Endothelial cell of umbilical vein (primary cell): ENCODE measurements around the gene LTA4H.

Experiments
- POLR2A ChIP-seq: IDR thresholded peaks from 2 replicates; pipeline ENCODE4 v1.6.1; 2012; ENCODE audit warnings: low read depth, mild to moderate bottlenecking, control low read depth, low read length
- POLR2AphosphoS5 ChIP-seq: IDR thresholded peaks from 2 replicates; pipeline ENCODE4 v1.6.1; 2012; ENCODE audit warnings: low read depth, mild to moderate bottlenecking, control low read depth, low read length, moderate library complexity; ENCODE audit not compliant: insufficient read depth
- TF ChIP-seq, protein P1 (sequence below), 2 donors: IDR thresholded peaks; 1 replicate in 1 of 2; 2 replicates in 1 of 2; pipeline ENCODE4 v1.5.1; 2011; ENCODE audit warnings: low read length in 2 of 2, mild to moderate bottlenecking in 2 of 2, moderate library complexity in 2 of 2, control low read depth in 1 of 2, inconsistent platforms in 1 of 2, low read depth in 1 of 2; ENCODE audit not compliant: insufficient read depth in 1 of 2; ENCODE audit errors: extremely low read depth in 1 of 2

DNA sequence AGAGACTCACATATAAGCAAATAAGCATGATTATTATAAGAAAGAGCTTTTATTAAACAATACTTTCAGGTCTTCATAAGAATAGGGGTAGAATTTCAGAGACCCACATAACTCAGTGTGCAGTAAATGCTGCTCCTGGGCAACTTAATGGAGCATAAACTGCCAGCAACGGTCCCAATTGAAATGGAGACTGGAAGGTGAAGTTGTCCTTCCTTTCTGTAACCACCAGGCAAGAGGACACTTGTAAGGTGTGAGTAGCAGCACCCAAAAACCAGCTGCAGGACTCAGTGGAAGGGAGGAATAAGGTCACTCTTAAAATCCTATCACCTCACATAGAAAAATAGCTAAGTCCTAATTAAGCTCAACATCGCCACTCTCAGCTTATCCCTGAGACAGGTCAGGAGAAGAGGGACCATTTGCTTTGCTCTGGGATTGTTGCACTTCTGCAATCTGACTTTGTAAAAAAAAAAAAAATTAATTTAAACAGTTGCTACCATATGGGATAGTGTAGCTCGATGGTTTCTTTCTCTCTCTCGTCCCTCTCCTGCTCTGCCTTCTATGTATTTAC lies 22.7 kb upstream of the LTA4H start:
- TF ChIP-seq POLR2A: no peak
- TF ChIP-seq, protein P1, sequence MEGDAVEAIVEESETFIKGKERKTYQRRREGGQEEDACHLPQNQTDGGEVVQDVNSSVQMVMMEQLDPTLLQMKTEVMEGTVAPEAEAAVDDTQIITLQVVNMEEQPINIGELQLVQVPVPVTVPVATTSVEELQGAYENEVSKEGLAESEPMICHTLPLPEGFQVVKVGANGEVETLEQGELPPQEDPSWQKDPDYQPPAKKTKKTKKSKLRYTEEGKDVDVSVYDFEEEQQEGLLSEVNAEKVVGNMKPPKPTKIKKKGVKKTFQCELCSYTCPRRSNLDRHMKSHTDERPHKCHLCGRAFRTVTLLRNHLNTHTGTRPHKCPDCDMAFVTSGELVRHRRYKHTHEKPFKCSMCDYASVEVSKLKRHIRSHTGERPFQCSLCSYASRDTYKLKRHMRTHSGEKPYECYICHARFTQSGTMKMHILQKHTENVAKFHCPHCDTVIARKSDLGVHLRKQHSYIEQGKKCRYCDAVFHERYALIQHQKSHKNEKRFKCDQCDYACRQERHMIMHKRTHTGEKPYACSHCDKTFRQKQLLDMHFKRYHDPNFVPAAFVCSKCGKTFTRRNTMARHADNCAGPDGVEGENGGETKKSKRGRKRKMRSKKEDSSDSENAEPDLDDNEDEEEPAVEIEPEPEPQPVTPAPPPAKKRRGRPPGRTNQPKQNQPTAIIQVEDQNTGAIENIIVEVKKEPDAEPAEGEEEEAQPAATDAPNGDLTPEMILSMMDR (IDR thresholded peaks at IDR 0.05; ENCODE audit: extremely low read depth in 1 of 2, insufficient read depth in 1 of 2, low read depth in 1 of 2, low read length in 2 of 2): no peak
- TF ChIP-seq POLR2AphosphoS5: no peak
